NOMO-1 treated with dmso at 0.1 percent for 144 hours (cell line): ENCODE measurements around the gene NF1.
"Not testable (repeated sequence)": the region's sequence is repeated elsewhere in the genome, so short reads cannot be mapped to it uniquely, and the experiment has no call there.

Source experiments
- DNase-seq: peaks from one replicate; lab custom pipeline; 2025; ENCODE audit not compliant: unreplicated experiment; lab: John Stamatoyannopoulos, UW

NF1 gene

GRCh38 chr17:31379597-31380205, 284.9 kb downstream of the NF1 start:
- no peak for DNase-seq

GRCh38 chr17:31381165-31381668, 286.4 kb downstream of the NF1 start:
- DNase-seq: no peak

GRCh38 chr17:31382668-31383275, 288.0 kb downstream of the NF1 start:
- DNase-seq: not testable (repeated sequence)

GRCh38 chr17:31383488-31383887, 288.7 kb downstream of the NF1 start:
- not testable (repeated sequence) for DNase-seq

GRCh38 chr17:31385428-31386285, 290.9 kb downstream of the NF1 start:
- DNase-seq: no peak

- no peak for DNase-seq
These were observed 291.8 kb downstream of the NF1 start for GRCh38 chr17:31386542-31387075.

- DNase-seq: no peak
These were observed 292.7 kb downstream of the NF1 start for GRCh38 chr17:31387438-31387837.

GRCh38 chr17:31388351-31388750, 293.6 kb downstream of the NF1 start:
- no peak for DNase-seq

GRCh38 chr17:31388770-31389656, 294.2 kb downstream of the NF1 start:
- no peak for DNase-seq

- DNase-seq: no peak
These were observed 295.0 kb downstream of the NF1 start for GRCh38 chr17:31389657-31390381.

GRCh38 chr17:31390426-31390747, 295.6 kb downstream of the NF1 start:
- no peak for DNase-seq

- no peak for DNase-seq
These were observed 296.1 kb downstream of the NF1 start for GRCh38 chr17:31390748-31391495.

- DNase-seq: no peak
These were observed 296.7 kb downstream of the NF1 start, which contains the start of gene RAB11FIP4 for GRCh38 chr17:31391496-31391949. Gene RAB11FIP4, plus strand, starts transcription at chr17:31391675. Its CDS starts 178 bp downstream, at chr17:31391853.

- no peak for DNase-seq
These were observed 297.5 kb downstream of the NF1 start for GRCh38 chr17:31392002-31392855.

GRCh38 chr17:31392856-31393748, 298.3 kb downstream of the NF1 start:
- DNase-seq: no peak

- DNase-seq: no peak
These were observed 299.0 kb downstream of the NF1 start for GRCh38 chr17:31393749-31394146.

- DNase-seq: no peak
These were observed 299.8 kb downstream of the NF1 start for GRCh38 chr17:31394544-31394943.
